Stimulated activated CD4-positive, alpha-beta T cell treated with anti-CD3 and anti-CD28 coated beads, Interleukin-1b, Interleukin-23, amount 100 ng/mL, for 4 hours (primary cell): ENCODE data around the gene KIF5B.
"Not testable (repeated sequence)": the region's sequence is repeated elsewhere in the genome, so short reads cannot be mapped to it uniquely, and the experiment has no call there.

ENCODE experiments used
- DNase-seq, 2 donors: peaks; one replicate each; pipeline ENCODE4 v3.0.0-alpha.2; 2020; ENCODE audit warnings: low read depth in 2 of 2

Gene KIF5B

DNA sequence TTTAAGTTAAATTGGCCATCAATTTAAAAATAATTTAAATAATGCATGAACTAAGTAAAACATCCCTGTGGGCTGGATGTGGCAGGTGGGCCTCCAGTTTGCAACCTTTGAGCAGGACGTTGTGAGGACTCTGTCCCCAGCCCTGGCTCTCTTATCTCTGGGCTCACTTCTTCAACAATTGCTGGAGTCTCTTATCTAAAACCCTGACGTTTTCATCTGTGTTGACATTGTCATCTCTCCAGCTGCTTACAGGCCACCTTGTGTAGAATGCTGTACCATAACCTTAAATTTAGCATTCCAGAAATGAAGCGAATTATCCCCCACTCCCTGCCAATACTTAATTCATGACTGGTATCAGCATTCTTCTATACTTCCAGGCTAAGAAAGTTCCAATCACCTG lies 3.2 kb upstream of the KIF5B start:
- no peak for DNase-seq

DNA sequence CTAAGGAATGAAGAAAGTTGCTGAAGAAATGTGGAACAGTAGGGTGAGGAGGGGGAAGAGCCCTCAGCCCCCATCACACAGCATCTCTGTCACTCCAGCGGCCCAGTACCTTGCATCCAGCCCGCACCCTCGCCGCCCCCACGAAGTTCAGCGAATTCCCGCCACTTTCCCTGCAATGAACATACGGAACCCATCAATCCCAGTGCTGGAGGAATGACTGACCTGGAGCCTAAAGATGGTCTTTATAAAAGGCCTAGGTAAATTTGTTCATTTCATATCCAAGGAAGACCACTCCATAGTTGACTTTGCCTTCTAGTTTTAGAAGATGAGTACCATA lies 779 bp upstream of the KIF5B start:
- no peak for DNase-seq

DNA sequence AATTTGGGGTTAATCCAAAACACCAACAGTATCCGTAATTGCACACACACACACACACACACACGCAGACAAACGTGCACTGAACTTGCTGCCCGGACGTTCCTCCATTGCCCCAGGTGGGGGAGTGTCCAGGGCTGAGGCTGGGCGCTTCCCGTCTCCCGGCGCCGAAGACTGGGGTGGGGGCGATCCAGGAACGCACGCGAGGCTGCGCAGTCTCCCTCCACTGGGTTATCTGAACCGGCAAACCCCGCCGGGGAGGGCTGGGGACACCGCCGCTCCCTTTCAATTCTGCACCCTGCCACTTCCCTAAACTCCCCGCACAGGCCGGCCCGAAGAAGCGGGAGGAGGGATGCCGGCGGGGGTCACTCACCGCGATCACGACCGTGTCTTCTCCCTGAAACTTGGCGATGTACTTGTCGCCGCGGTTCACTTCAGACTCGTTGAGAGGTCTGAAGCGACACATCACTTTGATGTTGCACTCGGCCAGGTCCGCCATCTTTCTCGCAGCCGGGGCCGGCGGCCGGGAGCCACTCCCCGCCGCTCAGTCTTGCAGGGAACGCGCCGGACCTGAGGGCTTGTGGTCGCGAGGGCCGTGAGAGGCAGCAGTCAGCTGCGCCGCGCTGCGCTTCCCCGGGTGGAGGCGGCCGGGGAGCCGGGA lies 618 bp downstream of the KIF5B start:
- peak; percentile 30 to 39 for DNase-seq

DNA sequence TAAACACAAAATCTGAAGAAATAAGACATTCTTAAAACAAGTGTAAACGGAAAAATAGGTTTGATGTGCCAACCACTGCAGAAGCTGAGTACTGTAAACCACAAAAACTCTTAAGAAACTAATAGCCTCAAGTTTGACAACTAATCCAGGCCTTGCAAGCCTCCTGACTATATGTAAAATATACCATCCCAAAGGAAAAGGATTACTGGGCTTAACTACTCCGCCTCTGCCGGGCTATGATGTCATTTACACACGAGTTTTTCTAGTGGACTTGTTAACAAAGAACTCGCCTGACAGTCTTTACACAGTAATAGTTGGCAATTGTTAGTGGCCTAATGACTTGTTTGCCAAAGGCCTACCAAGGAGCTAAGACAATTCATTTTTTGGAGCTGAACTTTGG lies 2.1 kb downstream of the KIF5B start:
- DNase-seq, result no peak

DNA sequence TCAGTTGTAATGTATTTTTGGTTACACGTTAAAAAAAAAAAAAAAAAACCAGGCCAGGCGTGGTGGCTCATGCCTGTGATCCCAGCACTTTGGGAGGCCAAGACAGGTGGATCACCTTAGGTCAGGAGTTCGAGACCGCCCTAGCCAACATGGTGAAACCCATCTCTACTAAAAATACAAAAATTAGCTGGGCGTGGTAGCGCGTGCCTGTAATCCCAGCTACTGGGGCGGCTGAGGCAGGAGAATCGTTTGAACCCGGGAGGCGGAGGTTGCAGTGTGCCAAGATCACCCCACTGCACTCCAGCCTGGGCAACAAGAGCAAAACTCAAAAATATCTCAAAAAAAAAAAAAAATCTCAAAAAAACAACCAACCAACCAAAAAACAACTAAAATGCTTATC lies 2.8 kb downstream of the KIF5B start:
- DNase-seq, result not testable (repeated sequence)

DNA sequence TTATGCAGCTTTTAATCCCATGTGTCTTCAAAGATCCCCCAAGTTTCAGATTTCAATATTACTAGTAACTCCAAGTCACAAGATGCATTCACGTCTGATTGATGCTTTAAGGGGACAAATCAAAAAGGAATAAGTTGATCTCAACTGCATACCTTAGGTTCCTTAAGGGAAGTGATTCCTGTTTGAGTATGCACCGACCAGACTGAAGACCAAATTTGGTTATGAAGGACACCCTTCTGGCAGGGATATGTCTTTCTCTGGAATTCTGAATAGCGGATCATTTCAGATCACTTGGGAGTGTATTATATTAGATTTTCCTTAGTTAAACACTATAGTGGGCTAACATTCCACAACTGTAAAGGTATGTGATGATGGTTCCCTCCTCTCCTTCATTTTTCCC lies 4.3 kb downstream of the KIF5B start:
- DNase-seq, result no peak

DNA sequence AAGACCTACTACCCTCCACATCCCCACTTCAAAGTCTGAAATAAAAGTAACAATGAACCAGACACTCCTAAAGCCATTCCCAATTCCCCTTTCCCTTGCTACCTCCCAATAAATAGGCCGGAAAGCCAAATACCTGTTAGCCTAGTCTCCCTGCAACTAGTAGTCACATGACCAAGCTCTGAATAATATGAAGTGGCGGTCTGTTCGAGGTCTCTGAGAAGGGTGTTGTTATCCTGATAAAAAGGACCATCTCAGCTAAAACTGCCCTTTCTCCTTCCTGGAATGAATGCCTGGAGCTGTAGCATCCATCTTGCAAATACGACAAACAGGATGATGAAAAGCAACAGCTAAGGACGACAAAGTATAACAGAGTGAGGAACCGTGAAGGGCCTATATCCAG lies 6.0 kb downstream of the KIF5B start:
- DNase-seq, result no peak

DNA sequence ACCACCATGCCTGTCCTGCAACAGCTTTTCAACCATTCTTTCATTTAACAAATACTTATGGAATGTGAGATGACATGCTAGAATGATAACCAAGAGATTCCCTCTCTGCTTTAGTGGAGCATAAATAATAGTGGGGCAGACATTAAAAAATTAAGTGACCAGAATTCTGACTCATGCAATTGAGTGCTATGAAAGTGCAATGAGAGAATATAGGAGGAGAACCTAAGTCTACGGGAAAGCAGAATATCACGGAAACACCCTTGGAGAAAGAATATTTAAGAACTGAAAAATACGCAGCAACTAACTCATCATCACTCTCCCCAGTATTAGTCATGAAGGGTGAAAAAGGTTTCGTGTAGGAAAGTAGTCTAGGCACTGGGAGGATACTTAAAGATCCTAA lies 7.1 kb downstream of the KIF5B start:
- DNase-seq, result no peak

DNA sequence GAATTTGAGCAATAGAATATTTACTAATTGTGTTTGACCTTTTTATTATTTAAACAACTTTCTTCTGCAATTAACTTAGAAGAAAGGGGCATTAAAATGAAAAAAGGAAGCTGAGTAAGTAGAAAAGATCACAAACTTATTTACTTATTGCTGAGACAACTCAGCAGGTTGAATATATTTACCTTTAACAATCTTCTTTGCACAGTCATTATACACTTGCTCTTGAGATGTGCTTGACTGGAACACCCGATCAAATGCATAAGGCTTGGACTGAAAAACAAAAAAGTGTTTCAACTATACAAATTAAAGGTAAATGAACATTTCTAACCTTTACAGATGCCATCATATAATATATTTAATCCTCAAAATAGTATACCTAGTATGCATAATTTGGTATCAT lies 7.9 kb downstream of the KIF5B start:
- no peak for DNase-seq

DNA sequence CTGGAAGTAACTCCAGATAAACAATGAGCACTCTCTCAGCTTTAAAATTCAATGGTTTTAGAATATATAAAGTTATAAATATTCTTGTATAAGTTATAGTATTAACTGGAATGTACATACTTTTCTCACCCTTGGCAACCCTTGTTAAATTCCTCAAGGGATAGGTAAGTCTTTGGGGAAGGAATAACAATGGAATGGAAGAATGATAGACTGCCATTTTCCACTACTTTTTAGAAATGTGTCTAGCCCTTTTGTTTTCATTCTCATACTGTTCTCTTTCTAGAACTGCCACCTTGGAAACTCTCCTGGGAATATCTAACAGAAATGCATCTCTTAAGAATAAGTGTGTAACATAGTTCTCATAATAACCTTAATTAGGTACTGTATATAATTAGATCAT lies 8.3 kb downstream of the KIF5B start:
- no peak for DNase-seq

DNA sequence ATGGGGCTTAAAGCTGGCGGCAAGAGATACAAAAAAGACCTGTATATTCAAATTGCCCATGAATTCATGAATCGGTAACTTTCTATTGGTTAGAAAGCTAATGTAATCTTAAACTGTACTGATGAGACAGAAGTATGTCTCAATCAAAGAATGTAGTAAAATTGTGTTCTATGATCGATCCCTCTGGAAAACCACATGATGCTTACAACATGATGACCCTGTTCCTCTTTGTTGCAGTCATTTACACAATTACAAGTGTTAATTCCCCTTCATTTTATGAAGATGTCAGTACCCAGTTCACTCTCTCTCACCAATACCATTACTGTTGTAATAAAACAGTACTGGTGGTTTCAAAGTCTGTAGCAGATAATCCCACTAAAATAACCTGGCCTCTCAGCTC lies 10.1 kb downstream of the KIF5B start:
- DNase-seq, result no peak

DNA sequence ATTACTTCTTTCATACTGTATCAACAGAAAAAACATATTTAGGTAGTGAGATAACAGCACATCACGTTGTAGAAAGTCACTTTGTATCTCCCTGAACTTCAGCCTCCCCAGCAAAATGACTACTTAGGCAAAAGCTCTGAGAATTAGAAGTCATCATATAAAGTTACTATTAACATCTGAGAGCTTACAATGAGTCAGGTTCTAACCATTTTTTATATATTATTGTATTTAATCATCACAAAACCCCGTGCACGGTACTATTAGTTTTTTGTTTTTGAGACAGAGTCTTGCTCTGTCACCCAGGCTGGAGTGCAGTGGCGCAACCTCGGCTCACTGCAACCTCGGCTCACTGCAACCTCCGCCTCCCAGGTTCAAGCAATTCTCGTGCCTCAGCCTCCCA lies 13.5 kb downstream of the KIF5B start:
- DNase-seq, result not testable (repeated sequence)

DNA sequence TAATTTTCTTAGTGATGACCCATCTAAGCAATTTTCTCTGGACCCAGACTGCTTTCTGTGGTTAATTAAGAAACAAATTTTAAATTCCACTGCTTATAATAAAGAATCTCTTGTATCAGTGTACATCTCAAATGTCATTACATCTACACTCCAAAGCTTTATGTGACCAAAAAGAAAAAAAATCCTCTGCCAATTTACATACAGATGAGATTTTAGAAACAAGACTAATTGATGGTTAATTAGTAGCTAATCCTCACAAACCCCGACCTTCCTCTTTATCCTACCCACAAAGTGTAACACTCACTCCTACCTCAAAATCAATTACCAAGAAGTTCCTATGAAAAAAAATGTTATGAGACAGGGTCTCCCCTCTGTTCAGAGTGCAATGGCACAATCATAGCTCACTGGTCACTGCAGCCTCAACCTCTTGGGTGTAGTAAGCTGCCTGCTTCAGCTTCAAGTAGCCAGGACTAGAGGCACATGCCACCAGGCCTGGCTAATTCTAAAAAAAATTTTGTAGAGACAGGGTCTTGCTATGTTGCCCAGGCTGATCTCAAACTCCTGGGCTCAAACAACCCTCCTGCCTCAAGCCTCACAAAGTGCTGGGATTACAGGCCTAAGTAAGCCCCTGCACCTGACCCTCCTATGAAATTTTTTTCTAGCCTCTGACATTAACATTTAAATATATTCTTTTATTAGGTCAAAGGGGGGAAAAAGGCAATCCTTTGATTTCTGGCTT lies 14.8 kb downstream of the KIF5B start:
- no peak for DNase-seq

DNA sequence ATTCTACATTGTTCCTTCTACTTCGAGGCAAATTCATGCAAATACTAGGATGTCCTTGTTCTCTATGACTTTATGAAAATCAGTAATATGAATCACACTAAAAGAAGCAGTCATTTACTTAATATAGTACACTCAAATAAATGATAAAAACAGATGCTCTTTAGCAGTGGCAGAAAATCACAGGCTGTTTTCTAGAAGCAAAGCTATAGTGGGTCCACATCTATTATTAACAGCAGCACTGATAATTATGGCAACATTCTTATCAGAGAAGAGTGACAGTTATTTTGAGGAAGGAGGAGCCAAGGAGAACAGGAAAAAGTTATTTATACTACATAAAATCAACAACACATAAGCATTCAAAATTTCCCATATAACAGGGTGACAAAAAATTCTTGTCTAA lies 16.5 kb downstream of the KIF5B start:
- DNase-seq, result no peak

DNA sequence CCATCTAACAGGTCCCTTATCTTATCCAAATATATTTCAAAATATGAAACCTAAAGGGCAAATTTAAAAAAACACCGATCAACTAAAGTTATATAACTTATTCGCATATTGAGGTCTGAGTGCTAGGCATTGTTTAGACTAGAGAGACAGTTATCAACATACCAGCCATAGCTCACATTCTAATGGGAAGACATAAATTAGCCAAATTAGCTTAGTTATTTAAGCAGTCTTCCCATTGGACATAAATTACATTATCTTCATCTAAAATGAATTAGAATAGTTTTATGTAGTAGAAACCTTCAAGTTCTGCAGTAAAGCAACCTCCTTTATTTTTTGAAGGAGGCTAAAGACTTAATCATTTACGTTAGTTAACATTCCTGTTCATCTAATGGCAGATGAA lies 17.4 kb downstream of the KIF5B start:
- DNase-seq, result no peak

DNA sequence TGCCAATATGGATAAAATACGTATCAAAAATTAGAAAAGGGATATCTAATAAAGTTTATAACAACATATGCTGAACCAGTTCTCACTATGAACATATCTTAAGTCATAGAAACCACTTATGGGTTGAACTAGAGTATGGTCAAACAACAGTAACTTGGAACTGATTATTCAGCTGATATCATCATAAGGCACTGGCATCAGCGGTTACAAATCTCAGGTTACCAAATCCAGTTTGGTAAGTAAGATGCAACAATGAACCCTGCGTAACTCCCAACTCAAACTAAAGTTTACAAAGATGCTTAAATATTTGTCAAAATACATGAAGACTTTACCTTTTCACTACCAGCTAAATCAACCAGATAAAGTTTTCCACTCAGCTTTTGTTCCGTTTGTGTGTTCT lies 19.3 kb downstream of the KIF5B start:
- DNase-seq, result no peak

DNA sequence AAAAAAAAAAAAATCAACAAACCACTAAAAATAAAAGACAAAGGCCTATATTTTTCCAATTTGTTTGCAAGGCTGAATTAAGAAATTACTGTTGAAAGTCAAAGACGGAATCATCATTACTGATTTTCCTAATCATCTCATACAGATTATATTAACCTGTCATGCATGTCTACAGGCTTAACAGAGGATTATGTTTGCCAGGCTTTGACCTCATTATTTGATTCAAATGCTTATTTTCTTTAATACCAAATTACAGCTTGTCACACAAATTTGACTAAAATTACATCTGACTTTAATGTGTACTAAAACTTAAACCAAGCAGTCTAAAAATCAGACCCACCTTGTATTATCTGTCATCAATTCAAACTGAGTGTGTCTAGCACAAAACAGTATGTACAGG lies 21.2 kb downstream of the KIF5B start:
- no peak for DNase-seq

DNA sequence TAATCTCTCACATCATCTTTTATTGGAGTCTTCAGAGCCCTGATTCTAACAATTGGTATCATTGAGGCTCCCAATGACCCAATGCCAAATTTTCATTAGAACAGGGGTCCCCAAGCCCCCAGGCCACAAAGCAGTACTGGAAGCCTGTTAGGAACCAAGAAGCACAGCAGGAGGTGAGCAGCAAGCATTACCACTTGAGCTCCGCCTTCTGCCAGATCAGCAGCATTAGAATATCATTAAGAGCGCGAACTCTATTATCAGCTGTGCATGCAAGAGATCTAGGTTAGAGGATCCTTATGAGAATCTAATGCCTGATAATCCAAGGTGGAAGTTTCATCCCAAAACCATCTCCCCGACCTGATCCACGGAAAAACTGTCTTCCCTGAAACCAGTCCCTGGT lies 23.1 kb downstream of the KIF5B start:
- no peak for DNase-seq

DNA sequence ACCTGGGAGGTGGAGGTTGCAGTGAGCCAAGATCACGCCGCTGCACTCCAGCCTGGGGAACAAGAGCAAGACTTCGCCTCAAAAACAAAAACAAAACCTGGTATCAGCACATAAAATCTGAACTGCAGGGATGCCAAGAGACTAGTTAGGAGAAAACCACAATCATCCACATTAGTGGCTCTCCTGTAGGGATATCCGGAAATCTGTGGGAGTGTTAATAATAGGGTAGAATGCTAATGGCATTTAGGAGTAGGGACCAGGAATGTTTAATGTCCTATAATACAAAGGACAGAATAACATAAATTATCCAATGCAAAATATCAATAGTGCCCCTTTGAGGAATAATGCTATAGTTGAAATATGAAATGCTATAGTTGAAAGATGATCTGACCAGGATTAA lies 24.3 kb downstream of the KIF5B start:
- DNase-seq, result no peak

DNA sequence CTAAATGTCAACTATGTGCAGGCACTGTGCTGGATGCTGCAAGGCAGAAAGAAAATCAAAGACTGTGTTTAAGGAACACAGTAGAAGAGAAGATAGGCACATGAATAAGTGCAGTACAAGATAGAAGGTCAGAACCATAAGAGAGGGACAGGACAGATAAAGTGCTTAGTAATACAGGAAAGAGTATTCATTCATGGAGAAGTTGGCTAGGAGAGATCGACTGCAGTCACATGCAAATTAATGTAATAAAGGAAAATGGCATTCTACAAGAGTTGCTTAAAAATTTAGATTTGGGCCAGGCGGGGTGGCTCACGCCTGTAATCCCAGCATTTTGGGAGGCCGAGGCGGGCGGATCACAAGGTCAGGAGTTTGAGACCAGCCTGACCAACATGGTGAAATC lies 24.8 kb downstream of the KIF5B start:
- DNase-seq, result no peak

DNA sequence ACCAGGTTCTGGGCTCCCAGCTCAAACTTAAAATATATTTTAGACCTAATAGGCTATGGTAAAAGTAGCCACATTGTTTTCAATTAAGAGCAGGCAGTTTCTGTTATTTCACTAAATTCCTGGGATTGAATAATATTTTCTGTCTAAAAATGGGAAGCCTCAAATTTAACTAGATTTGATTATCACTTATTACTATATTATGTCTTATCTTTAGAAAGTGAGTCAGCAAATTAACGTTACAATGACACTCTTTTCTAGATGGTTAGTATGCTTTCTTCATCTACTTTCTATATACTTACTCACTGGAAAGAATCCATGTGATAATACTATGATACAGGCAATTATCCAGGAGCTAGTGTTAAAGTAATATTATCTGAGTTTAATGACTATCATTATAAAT lies 27.5 kb downstream of the KIF5B start:
- DNase-seq, result no peak

DNA sequence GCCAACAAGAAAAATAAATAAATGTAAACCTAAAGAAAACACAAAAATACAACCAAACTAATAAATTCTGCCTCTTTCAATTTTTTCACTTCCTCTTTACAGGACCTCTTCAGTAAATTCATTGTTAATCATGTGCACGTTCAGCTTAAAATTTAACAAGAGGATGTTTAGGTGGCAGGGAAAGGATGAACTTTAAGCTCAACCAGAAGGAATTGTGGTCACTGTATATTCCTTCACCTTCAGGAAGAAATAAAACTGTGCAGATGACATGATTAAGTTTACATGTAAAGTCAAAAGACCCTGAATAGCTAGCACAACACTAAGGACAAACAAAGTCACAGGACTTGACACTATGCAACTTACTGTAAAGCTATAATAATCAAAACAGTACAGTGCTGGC lies 33.0 kb downstream of the KIF5B start:
- DNase-seq, result no peak

DNA sequence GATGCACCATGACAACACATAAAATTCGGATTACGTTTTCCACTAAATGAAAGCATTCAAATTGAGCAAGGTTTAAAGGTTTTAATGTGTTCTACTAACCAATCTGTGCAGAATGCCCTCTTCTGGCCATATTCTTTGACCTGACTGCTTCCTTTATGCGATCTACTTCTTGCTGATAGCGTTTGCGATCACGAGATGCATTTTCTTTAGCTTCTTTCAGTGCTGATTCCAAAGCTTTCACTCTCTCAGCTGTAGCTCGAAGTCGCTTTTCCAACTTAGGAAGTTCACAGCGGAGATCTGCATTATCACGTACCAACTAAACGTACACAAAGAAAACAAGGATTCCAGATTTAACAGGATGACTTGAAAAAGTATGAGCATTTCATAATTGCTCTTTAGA lies 39.2 kb downstream of the KIF5B start:
- DNase-seq, result no peak

DNA sequence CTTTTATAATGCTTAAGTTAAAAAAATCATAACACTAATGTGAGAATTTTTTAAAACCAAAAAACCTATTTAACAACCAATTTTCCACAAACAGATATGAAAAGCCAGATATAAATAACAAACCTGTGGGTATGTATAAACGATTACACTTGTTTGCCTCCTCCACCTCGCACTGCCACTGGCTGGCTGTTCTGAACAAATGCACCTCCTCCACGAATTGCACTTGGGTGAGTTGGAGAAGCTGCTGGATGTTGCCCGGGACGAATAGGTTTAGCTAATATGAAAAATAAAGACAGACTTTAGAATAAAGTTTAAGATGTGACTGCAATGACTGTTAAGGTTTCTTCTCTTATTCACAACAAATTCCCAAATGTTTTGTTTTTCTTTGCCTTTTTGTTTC lies 40.8 kb downstream of the KIF5B start:
- no peak for DNase-seq
